ENCODE data around the gene SPDYA.
"Not testable (repeated sequence)": the region's sequence is repeated elsewhere in the genome, so short reads cannot be mapped to it uniquely, and the experiment has no call there.

Gene SPDYA

DNA sequence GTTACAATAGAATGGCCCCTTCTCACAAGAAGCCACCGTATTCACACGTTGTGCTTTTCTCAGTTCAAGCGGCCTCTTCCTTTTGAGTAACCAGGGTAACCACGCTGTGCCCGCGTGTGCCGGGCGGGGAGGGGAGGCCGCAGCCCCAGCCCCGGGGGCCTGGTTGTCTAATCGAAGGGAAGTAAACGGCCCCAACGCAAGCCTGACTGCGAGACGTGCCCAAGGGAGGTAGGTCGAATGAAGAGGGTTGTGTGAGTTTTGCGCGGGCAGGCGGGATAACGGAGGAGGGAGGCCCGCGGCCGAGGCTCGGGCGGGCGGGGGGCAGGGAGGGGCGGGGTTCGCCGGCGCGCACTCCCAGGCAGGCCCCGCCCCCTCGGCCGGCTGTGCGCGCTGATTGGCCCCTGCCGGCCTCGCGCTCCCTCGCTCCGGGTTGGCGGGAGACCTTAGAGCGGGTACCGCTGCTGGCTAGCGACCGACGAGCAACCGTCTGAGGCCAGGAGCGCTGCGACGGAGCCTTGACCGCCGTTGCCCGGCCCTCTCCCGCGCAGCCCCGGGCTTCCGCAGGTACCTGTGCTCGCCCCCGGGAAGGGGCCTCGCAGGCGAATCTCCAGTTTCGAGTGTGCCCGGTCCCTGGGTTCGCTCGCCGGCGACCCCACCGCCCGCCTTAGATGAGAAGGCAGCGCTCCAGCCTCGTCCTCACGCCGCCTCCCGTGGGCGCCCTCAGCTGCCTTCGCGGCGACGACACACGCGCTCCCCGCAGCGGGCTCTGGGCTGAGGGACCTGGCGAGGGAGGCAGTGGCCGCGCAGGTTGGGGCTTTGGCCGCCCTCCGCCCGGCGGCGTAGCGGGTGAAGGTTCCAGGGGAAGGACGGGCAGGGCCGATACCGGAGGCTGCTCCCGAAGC, at the start of gene SPDYA:
TSS of gene SPDYA (plus strand) at position 451 of the 902 bp plus-strand sequence. CDS start 5,181 bp downstream, outside the sequence.
- peak; percentile 16 for DNase-seq (ENCODE audit: low spot score)

DNA sequence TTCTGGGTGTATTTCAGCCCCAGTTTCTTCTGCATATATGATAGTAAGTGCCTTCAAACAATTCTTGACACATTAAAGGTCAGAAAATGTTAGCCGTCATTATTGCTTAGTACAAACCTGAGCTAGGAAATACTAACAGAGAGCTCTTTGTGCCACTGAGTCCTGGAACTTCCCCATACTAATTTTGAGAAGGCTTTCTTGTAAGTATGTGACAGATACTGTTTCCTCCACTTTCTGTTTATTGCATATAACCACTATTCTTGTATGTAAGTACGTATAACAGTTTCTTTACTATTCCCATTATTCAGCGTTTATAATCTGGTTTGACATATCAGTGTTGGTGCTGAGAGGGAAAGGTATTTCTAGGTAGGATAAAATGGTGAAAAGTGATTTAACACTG, 49.2 kb upstream of the SPDYA start:
- no peak for DNase-seq (ENCODE audit: low spot score)

DNA sequence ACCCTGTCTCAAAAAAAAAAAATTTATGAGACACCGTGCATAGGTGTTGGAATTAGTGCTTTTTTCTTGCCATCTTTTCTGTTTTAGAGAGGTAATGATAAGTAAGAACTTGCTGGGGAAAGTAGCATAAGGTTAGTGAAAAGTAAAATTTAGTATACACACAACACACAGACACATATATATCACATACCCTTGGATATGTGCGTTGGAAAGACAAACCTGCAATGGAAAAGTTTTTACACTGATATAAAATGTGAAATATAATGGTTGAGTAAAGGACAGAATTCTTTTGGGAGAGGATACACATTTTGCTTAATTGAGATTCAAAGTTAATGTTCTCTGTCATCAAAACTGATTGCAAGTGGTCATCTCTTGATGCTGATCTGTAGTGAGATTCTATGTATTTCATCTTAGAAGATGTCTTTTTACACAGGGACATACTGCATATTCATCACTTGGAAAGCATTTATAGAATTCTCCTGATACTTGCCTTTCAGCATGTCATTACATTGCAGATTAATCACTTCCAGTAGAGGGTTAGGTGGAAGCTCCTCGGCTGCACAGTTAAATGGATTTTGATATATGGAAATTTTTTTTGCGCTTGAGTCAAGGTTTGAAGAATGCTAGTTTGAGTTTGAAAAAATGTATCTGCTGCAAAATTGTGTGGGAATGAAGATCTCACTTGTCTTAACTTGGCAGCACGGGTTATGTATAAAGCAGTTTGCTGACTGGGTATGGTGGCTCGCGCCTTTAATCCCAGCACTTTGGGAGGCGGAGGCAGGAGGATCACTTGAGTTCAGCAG, 45.5 kb upstream of the SPDYA start:
- no peak for DNase-seq (ENCODE audit: low spot score)

DNA sequence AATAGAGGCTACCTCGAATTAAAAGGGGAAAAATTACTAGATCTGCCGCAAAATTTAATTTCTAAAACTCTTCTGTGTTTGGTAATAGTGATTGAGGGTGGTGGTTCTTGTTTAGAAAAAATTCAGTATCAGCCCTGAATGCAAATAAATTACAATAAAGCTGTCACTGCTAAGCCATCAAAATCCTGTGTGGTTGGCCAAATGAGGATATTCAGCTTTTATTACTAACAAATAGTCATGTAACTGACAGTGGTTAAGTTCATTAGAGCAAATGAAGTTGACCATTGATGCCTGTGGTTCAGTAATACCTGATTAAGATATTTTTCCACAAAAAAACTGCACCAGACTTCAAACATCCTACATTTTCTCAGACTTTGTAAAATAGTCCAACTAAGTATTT, 44.6 kb upstream of the SPDYA start:
- no peak for DNase-seq (ENCODE audit: low spot score)

DNA sequence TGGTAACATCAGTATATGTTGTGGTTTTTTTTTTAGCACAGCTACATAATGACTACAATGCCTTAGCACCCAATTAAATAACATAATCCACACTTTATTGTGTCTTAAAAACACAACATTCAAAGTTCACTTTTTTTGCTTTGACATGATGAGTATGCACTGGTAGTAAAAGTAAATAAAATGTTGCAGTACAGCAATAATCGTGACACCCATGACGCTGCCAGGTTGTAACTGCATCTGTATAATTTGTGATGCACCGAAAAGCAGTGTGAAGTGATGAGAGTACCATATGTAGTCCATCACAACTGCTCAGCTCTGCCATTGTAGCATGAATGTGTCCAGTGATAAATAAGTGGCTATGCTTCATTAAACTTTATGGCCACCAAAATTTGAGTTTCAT, 43.3 kb upstream of the SPDYA start:
- DNase-seq (ENCODE audit: low spot score), result no peak

DNA sequence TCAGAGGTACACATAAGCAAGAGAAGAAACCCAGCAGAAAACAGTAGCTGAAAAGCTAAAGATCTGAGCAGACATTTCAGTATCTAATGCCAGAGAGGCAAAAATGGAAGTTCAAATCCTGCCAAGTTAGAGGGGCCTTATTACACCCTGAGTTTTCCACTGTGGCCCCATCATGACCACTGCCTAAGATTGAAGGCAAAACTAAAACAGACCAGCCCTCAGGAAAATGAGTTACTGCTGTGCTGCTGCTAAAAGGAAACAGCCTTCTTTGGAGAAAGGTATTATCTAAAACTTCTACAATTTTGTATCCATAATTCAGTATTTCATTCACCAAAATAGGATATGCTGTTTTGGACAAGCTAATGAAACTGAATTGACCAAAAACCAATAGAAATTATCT, 42.2 kb upstream of the SPDYA start:
- DNase-seq (ENCODE audit: low spot score), result no peak

DNA sequence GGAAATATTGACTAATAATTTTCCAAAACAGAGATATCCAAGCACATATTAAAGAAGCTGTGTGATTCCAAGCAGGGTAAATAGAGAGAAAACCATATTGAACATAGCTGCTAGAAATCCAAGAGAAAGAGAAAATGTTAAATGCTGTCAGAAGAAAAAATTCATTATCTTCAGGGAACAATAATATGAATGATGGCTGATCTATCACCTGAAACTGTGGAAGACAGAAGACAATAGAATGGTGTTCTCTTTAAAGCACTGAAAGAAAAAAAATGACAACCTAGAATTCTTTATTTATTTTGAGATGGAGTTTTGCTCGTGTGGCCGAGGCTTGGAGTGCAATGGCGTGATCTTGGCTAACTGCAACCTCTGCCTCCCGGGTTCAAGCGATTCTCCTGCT, 41.7 kb upstream of the SPDYA start:
- DNase-seq (ENCODE audit: low spot score), result no peak

DNA sequence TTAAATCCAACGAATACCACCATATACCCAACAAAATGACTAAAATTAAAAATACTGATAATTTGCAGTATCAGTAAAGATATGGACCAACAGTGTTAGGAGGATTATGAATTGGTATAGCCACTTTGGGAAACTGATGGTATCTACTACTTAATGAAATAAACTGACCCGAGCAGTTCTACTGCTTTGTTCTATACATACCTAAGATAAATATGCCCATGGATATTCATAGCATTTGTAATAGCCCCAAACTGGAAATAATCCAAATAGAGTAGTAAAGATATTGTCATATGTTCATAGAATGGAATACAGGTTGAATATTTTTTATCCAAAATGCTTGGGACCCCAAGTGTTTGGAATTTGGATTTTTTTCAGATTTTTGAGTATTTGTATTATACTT, 38.3 kb upstream of the SPDYA start:
- no peak for DNase-seq (ENCODE audit: low spot score)

DNA sequence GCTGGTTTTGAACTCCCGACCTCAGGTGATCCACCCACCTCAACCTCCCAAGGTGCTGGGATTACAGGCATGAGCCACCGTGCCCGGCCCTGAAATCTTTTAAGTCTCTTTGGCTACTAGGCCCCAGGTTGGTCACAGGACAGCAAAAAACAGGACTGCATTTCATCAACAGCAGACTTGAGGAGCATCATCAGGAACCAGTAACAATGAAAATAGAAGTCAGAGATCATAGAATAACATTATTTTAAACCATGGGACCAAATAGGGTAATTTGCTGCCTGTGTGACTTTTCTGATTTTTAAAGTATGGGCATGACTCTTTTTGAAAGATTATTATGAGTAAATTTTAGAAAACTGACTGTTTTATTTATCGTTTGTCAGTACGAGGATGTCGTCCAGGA, 34.2 kb upstream of the SPDYA start:
- no peak for DNase-seq (ENCODE audit: low spot score)

DNA sequence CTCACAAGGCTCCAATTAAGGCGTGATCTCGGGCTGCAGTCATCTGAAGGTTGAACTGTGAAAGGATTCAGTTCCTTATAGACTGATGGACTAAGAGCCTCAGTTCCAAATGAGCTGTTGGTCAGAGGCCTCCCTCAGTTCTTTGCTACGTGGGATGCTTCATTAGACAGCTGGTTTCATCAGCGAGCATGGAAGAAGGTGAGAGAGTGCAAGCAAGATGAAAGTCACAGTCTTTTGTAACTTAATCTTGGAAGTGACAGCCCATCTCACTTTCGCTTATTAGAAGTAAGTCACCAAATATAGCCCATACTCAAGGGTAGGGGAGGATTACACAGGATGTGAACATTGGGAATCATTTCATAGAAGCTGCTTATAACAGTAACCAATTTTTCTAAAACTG, 32.2 kb upstream of the SPDYA start:
- DNase-seq (ENCODE audit: low spot score), result no peak

DNA sequence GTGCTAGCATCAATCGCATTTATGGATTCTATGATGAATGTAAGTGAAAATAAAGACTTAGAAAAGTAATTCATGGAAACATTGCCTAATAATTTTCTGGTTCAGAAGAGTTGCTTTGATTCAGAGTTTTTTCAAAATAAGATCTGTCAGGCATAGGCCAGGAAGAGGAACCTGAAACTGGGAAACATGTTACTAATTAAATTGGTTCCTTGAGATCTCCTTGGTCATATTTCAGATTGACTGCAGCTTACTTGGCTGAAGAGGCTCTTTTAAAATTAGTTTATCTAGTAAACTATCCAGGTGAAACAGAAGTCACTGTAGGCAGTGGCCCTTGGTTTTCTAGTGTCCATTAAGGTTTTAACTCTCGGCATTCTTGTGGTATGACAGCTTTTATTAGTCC, 31.6 kb upstream of the SPDYA start:
- DNase-seq (ENCODE audit: low spot score), result no peak

DNA sequence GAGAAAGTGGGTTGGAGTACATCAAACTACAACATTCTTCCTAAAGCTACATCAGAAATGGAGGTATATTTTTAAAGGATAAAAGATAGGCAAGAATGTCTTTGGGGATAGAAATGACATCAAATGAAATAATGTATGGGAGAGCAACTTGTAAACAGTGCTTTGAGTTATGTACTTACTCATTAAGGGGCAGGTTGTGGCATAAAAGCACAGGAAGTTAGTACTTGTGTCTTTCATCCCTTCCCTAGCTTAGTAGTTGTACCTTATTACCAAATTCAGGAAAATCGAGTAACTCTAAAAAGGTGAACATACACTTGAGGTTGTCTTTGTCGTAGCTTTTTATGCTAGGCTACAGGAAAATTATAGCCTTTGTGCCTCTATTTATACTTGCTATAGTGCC, 30.1 kb upstream of the SPDYA start:
- no peak for DNase-seq (ENCODE audit: low spot score)

DNA sequence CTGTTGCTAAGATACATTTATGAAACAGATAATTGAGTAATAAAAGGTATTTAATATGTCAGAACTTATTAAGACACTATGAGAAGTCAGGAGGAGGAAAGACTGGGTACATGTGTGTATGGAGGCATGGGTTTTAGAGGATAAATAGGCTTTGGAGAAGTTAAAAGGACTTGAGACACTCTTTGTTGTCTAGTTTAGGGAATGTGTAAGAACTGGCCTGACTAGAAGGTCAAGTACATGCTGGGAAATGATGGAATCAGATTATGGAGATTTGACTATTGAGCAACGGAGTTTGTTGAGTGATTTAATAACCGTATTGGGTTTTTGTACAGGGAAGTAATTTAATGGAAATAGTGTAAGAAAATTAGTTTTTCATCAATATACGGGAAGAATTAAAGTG, 28.2 kb upstream of the SPDYA start:
- DNase-seq (ENCODE audit: low spot score), result no peak

DNA sequence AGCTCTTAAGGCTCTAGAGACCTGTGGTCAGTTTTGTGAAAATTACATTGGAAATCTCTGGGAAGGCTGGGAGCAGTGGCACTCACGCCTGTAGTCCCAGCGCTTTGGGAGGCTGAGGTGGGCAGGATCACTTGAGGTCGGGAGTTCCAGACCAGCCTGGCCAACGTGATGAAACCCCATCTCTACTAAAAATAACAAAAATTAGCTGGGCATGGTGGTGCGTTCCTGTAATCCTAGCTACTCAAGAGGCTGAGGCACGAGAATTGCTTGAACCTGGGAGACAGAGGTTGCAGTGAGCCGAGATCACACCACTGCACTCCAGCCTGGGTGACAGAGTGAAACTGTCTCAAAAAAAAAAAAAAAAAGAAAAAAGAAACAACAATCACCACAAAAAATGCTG, 26.1 kb upstream of the SPDYA start:
- not testable (repeated sequence) for DNase-seq (ENCODE audit: low spot score)

DNA sequence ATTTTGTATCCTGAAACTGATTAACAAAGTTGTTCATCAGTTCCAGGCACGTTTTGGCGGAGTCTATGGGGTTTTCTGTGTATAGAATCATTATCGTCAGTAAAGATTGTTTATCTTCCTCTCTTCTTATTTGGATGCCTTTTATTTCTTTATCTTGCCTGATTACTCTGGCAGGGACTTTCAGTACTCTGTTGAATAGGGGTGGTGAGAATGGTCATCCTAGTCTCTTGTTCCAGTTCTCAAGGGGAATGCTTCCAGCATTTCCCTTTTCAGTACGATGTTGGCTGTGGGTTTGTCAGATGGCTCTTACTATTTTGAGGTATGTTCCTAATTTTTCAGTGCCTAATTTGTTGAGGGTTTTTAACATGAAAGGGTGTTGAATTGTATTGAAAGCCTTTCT, 14.0 kb upstream of the SPDYA start:
- DNase-seq (ENCODE audit: low spot score), result no peak

DNA sequence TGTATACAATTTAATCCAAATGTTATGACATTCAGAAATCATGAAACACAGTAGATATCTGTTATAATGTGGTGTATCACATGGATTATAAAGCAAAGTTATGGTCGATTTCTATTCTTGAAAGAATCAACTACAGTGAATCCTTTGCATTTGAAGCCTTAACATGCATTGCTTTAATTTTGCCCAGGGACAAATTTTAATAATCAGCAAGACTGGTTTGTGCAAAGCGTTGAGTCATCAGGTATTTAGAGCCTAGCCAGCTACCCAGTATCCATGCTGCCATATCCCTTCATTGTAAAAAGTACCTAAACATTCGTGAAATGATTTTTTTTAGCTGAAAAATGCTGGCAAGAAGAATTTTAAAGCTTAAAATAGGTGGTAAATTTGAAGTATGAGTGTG, 8.9 kb upstream of the SPDYA start:
- DNase-seq (ENCODE audit: low spot score), result no peak

DNA sequence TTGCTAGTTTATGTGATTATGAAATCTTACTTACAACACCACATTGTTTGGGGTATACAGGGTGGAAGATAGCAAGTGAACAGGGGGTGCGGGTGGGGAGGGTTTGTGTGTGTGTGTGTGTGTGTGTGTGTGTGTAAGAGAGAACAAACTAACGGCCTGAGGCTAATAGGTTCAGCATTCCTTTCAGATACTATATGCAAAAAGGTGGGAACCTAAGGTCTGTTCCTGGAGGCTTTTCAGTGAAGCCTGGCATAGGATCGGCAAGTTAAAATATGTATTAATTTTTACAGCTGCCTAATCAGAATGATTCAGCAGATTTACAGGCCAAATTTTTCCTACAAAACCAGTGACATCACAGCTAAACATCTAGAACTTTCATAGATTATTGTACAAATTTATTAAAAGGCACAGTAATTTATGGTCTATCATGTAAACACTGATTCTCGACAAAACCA, 7.6 kb upstream of the SPDYA start:
- no peak for DNase-seq (ENCODE audit: low spot score)

DNA sequence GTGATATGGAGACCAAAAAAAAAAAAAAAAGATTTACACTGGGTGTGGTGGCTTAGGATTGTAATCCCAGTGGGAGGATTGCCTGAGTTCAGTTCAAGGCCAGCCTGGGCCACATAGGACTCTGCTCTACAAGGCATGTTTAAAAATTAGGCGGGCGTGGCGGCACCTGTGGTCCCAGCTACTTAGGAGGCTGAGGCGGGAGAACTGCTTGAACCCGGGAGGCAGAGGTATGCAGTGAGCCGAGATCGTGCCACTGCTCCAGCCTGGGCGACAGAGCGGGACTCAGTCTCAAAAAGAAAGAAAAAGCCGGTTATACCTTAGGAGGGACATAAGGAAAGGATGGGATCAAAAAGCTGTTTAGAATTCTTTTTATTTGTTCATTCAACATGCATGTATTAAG, 707 bp upstream of the SPDYA start:
- DNase-seq (ENCODE audit: low spot score), result no peak

DNA sequence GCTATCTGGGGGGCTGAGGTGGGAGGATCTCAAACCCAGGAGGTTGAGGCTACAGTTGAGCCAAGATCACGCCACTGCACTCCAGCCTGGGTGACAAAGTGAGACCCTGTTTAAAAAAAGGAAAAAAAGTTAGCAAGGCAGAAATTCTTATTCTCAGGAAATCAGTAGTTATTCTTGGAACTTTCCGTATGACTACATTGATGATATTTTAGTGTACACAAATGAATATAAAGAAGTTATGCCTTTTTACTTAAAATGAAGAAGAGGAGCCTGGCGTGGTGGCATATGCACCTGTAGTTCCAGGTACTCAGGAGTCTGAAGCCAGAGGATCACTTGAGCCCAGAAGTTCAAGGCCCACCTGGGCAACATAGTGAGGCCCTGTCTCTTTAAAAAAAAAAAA, 7.4 kb downstream of the SPDYA start:
- DNase-seq (ENCODE audit: low spot score), result no peak

DNA sequence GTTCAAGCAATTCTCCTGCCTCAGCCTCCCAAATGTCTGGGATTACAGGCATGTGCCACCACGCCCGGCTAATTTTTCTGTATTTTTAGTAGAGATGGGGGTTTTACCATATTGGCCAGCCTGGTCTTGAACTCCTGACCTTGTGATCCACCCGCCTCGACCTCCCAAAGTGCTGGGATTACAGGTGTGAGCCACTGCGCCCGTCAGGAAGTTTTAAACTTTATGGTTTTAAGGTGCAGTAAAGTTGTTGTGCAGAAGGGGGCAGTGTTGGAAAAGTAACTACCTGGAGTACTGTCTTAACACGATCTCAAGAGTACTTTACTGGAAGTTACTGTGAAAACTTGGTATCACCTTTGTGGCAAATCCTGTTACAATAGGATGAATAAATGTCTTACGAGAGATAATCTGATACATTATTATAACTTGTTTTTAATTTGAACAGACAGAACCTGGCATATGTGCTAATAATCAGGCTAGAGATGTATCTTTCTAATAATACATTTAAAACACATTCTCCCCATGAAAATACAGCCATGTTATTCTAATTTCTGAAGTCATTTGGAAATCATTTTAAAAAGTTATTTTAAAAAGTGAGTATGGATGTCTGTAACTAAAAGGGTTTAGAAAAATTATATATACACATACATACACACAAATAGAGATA, 10.8 kb downstream of the SPDYA start:
- DNase-seq (ENCODE audit: low spot score), result peak; percentile 22

DNA sequence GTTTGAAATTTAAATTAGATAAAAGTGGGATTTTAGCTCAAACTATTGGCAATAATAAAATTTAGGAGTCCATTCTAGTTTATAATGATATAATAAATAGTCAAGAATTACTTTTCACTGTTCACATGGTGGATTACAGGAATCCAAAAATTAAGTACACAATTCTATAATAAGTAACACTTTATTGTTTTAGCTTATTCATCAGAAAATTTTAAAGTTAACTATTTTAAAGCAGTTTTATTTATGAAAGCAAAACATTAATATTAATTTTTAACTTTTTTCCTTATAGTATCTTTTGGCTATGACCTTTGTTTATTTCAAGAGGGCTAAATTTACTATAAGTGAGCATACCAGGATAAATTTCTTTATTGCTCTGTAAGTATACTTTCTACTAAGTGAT, 11.4 kb downstream of the SPDYA start:
- DNase-seq (ENCODE audit: low spot score), result no peak

DNA sequence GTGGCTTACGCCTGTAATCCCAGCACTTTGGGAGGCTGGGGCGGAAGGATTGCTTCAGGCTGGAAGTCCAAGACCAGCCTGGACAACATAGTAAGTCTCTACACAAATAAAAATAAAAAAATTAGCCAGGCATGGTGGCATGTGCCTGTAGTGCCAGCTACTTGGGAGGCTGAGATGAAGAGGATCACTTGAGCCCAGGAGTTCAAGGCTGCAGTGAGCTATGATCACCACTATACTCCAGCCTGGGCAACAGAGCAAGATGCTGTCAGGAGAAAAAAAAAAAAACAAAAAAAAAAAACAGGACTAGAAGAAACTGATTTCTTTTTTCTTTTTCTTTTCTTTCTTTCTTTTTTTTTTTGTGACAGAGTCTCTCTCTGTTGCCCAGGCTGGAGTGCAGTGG, 13.6 kb downstream of the SPDYA start:
- DNase-seq (ENCODE audit: low spot score), result no peak

DNA sequence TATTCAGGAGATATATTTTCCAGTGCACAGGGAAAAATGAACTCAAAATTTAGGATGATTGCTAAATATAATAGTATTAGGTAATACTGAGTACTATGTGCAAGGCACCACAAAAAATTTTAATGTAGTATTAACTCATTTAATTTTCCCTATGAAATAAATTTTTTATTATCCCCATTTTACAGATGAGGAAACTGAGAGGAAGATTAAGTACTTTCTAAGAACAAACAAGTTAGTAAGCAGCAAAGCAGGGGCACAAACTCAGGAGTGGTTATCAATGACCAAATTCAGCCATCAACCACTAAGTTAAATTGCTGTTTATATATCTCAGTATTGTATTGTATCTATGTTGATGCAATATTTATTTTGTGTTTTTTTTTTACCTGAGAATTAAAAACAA, 14.2 kb downstream of the SPDYA start:
- no peak for DNase-seq (ENCODE audit: low spot score)

Data from globus pallidus (tissue), 1 donor.